ENCODE measurements around the gene FBXW7. TPM values are rescaled to one million over a fixed set of nuclear protein-coding genes. Genes with fewer than 3 reads are reported as not detected.

Gene FBXW7
- total and polyA plus RNA-seq, 2 of the 13 experiments (the other 11 are each of a cell fraction or from before 2014, with no cell fraction given) = 5.0 to 40.9 TPM

DNA sequence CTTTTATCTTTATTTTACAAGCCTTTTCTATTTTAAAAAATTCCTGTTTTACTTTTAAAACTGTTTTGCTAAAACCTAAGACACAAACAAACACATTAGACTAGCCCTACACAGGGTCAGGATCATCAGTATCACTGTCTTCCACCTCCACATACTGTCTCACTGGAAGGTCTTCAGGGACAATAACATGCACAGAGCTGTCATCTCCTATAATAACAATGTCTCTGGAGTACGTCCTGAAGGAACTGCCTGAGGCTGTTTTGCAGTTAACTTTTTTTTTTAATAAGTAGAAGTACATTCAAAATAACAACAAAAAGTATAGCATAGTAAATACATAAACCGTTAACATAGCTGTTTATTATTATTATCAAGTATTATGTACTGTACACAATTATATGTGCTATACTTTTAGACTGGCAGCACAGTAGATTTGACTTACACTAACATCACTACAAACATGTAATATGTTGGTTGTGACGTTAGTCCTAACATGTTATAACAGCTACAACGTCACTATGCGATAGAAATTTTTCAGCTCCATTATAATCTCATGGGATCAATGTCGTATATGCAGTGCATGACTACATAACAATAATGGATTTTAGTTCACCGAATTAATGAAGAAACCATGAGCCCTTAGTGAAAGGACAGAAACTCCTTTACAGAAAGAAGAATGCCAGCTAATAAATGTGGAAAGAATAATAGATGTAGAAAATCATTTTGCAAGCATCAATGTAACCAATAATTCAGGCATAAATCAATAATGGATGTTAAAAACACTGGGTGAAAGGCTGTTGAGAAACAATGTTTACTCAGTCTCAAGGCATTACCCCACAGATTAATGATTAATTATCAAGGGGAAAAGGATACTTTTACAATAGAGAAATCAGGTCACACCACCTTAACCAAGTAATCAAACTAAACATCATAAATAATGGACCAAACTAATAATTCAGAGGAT, 49.2 kb downstream of the FBXW7 start (continued):
- TF ChIP-seq ZNF615 (CRISPR knock-in tag; IDR thresholded peaks at IDR 0.05; ENCODE audit: borderline replicate concordance) = no peak
- TF ChIP-seq, protein P1, sequence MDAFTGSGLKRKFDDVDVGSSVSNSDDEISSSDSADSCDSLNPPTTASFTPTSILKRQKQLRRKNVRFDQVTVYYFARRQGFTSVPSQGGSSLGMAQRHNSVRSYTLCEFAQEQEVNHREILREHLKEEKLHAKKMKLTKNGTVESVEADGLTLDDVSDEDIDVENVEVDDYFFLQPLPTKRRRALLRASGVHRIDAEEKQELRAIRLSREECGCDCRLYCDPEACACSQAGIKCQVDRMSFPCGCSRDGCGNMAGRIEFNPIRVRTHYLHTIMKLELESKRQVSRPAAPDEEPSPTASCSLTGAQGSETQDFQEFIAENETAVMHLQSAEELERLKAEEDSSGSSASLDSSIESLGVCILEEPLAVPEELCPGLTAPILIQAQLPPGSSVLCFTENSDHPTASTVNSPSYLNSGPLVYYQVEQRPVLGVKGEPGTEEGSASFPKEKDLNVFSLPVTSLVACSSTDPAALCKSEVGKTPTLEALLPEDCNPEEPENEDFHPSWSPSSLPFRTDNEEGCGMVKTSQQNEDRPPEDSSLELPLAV (CRISPR knock-in tag; conservative IDR thresholded peaks at IDR 0.05; ENCODE audit: low read depth) = no peak
- TF ChIP-seq, protein P2, sequence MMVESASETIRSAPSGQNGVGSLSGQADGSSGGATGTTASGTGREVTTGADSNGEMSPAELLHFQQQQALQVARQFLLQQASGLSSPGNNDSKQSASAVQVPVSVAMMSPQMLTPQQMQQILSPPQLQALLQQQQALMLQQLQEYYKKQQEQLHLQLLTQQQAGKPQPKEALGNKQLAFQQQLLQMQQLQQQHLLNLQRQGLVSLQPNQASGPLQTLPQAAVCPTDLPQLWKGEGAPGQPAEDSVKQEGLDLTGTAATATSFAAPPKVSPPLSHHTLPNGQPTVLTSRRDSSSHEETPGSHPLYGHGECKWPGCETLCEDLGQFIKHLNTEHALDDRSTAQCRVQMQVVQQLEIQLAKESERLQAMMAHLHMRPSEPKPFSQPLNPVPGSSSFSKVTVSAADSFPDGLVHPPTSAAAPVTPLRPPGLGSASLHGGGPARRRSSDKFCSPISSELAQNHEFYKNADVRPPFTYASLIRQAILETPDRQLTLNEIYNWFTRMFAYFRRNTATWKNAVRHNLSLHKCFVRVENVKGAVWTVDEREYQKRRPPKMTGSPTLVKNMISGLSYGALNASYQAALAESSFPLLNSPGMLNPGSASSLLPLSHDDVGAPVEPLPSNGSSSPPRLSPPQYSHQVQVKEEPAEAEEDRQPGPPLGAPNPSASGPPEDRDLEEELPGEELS (CRISPR knock-in tag; IDR thresholded peaks at IDR 0.05) = peak; percentile 75
- no peak for TF ChIP-seq FOXP1 (IDR thresholded peaks at IDR 0.05)
- TF ChIP-seq FOXP1 (CRISPR knock-in tag; IDR thresholded peaks at IDR 0.05) = peak; percentile 71; the same call in 1 of the 2 replicates
- TF ChIP-seq ZSCAN12 (CRISPR knock-in tag; IDR thresholded peaks at IDR 0.05) = no peak
- TF ChIP-seq ZNF292 (CRISPR knock-in tag; IDR thresholded peaks at IDR 0.05; ENCODE audit: borderline replicate concordance, low read depth) = no peak
- TF ChIP-seq EHMT2 (IDR thresholded peaks at IDR 0.05; ENCODE audit: borderline replicate concordance, low read depth, low read length) = no peak; the same call in 1 of the 2 replicates

All from HepG2 (cell line).